Lower leg skin (tissue), 4 donors: Measurements from ENCODE around the gene NPPA. TPM values are rescaled to one million over a fixed set of nuclear protein-coding genes. Genes with fewer than 3 reads are reported as not detected.

Experiments
- DNase-seq, 2 donors: peaks; one replicate each; pipeline ENCODE4 v3.0.0-alpha.2; 2019; ENCODE audit warnings: low spot score in 2 of 2
- H3K4me3 ChIP-seq: fragments of 200-600 bp; sonication (generic); 2 replicates; pipeline ENCODE4 v1.5.1; 2017; ENCODE audit warnings: mild to moderate bottlenecking, low read depth; ENCODE audit not compliant: poor library complexity, severe bottlenecking
- CTCF ChIP-seq, 3 donors: fragments of 450-650 bp; IDR thresholded peaks; one replicate each; pipeline ENCODE4 v1.5.1; 2016; ENCODE audit warnings: antibody characterized with exemption in 3 of 3, mild to moderate bottlenecking in 3 of 3, moderate library complexity in 2 of 3
- POLR2A ChIP-seq, 2 donors: fragments of 450-650 bp; IDR thresholded peaks; one replicate each; pipeline ENCODE4 v1.6.1; 2016 to 2017; ENCODE audit warnings: antibody characterized with exemption in 2 of 2, mild to moderate bottlenecking in 1 of 2, moderate library complexity in 1 of 2
- WGBS, 2 donors: methylation state at CpG; one replicate each; pipeline ENCODE4 v1.1.5; 2018; 5-methylcytosine and 5-hydroxymethylcytosine counted together
- intact Hi-C: fragments of 100-400 bp; cut with DNase I; formaldehyde crosslinking; loops from one replicate; pipeline ENCODE4 v1.15.0; 2023; ENCODE audit warnings: low total_unique reads
- total RNA-seq, 4 donors: library from RNA; depleted of rRNA; stranded (reverse); fragments of >200 nt; gene quantifications; one replicate each; pipeline ENCODE4 v1.1.0, GENCODE V29; 2016

NPPA gene
- total RNA-seq, 4 donors from 2014 or later: not detected

GRCh38 chr1:11802616-11802972, 45.0 kb downstream of the NPPA start:
- DNase-seq: no peak
- intact Hi-C loops: no loop called here
- peak overlapping the region; percentile 42 for H3K4me3 ChIP-seq
- TF ChIP-seq POLR2A (IDR thresholded peaks at IDR 0.05) (no peak), CTCF (IDR thresholded peaks at IDR 0.05) (no peak)
- WGBS, 2 donors: 12 to 14% methylated on average over 6 of the region's 6 CpGs

- 90 to 91% methylated on average over 19 to 20 of the region's 21 CpGs for WGBS, 2 donors
- DNase-seq: no peak
- intact Hi-C loops: no loop called here
- H3K4me3 ChIP-seq: no peak overlapping the region
- TF ChIP-seq CTCF (IDR thresholded peaks at IDR 0.05) (no peak), POLR2A (IDR thresholded peaks at IDR 0.05) (no peak)
Measured at GRCh38 chr1:11800756-11801433, 46.7 kb downstream of the NPPA start.

- TF ChIP-seq CTCF (IDR thresholded peaks at IDR 0.05) (no peak), POLR2A (IDR thresholded peaks at IDR 0.05) (no peak)
- WGBS, 2 donors: 85 to 95% methylated on average over 8 of the region's 8 CpGs
- intact Hi-C loops: no loop called here
- DNase-seq: no peak
- H3K4me3 ChIP-seq: no peak overlapping the region
Measured at GRCh38 chr1:11800391-11800755, 47.2 kb downstream of the NPPA start.

GRCh38 chr1:11799896-11800295, 47.7 kb downstream of the NPPA start:
- no peak for DNase-seq
- TF ChIP-seq POLR2A (IDR thresholded peaks at IDR 0.05) (no peak), CTCF (IDR thresholded peaks at IDR 0.05) (no peak)
- intact Hi-C loops: no loop called here
- no peak overlapping the region for H3K4me3 ChIP-seq
- 92% methylated on average over 9 of the region's 9 CpGs for WGBS, 2 donors

GRCh38 chr1:11799099-11799498, 48.5 kb downstream of the NPPA start:
- no peak overlapping the region for H3K4me3 ChIP-seq
- TF ChIP-seq CTCF (IDR thresholded peaks at IDR 0.05): no peak
- no peak for TF ChIP-seq POLR2A (IDR thresholded peaks at IDR 0.05)
- intact Hi-C loops: no loop called here
- DNase-seq: no peak
- 87 to 92% methylated on average over 5 of the region's 5 CpGs for WGBS, 2 donors
